Measurements from ENCODE around the gene HJURP.

The HJURP gene

DNA sequence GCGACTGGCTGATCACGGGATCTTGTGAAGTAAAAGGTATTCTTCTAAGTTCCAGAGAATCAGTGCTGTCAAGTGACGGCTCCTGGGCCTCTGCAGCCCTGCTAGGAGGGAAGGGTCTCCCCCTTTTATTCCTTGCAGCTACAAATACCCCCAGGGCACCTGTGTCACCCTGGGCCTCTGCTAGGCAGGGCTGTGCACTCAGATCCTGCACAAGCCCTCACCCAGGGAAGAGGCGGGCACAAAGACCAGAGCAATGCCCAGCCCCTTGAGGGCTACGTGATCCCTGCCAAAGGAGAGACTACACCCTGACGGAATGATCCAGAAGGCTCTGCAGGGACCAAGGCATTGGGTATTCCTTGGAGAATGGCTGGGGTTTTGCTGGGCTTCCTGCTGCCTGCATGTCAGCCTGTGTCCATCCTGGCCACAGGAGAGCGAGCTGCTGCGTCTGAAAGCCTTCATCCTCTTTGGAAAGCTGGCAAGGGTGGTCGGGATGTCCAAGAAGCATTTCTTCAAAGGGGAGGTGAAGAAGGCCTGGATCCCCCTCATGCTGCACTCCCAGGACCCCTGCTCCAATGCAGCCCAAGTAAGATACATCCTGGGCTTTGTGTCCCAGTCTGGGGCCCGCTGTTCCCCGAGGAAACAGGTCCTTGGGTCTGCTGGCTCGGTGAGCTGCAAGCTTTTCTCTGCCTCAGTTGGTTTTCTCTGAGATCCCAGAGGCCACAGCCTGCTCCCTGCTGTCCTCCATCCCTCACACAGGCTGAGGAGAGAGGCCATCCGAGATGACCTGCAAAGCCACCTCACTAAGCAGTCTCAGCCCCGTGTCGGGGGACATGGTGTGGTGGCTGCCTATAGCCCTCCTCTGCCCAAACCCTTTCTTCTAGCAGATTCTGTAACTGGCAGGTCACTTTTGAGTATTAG, 24.9 kb downstream of the HJURP start:
- no peak for DNase-seq

DNA sequence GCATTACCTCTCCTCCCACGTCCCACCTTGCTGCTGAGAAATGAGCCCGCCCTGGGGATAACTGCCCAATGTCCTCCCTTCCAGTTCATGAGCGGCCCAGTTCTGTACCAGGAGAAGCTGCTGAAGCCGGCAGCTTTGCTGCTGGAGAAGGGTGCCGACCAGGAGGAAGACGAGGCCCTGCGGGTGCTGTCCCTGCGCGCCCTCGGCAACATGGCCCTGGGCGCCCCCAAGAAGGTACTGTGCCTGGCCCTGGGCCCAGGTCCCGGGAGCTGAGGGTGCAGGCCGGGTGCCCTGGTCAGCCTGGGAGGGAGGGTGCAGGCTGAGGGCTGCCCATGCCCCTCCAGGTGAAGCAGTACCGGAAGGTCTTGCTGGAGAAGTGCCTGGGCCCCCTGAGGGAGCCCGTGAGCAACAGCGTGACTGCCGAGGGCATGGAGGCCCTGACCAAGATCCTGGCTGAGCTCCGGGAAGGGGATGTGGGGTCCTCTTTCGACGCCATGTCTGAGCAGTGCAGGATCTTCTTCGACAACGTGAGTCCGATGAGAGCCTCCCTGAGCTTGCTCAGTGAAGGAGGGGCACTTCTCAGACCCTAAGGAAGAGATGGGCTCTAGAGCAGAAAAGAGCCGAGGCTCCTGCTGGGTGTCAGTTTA, 25.7 kb downstream of the HJURP start:
- no peak for DNase-seq

DNA sequence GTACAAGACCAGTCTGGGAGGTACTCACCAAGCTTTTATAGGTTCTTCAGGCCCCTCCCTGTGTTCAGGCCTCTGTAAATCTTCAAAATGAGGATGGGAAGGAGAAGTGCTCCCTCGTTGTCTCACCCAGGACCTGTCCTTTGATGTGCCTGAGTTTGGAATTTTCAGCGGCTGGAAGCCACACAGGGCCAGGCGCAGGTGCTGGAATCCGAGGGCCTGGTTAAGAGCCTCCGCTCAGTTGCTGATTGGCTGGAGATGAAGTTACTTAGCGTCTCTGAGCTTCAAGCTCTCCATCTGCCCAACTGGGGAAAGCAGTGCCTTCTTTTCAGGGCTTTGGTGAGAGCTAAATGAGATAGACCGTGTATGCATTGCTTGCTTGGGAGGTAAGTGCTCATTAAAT, 30.0 kb downstream of the HJURP start:
- no peak for DNase-seq

DNA sequence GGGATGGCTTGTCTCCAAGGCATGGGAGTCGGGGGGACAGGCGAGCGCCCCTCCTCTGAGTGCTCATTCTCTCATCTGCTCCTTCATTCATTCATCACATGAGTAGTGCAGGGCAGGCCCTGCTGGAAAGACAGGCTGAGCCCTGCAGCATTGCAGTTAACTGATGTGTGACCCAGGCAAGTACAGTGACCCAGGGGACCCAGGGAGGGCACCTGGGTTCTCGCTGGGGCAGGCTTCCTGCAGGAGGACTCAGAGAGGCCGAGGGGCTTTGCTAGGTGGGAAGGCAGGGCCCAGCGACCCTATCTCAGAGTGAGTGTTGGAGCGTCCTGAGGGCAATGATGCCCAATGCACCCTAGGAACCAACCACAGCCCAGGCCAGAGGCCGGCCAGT, 30.6 kb downstream of the HJURP start:
- no peak for DNase-seq

DNA sequence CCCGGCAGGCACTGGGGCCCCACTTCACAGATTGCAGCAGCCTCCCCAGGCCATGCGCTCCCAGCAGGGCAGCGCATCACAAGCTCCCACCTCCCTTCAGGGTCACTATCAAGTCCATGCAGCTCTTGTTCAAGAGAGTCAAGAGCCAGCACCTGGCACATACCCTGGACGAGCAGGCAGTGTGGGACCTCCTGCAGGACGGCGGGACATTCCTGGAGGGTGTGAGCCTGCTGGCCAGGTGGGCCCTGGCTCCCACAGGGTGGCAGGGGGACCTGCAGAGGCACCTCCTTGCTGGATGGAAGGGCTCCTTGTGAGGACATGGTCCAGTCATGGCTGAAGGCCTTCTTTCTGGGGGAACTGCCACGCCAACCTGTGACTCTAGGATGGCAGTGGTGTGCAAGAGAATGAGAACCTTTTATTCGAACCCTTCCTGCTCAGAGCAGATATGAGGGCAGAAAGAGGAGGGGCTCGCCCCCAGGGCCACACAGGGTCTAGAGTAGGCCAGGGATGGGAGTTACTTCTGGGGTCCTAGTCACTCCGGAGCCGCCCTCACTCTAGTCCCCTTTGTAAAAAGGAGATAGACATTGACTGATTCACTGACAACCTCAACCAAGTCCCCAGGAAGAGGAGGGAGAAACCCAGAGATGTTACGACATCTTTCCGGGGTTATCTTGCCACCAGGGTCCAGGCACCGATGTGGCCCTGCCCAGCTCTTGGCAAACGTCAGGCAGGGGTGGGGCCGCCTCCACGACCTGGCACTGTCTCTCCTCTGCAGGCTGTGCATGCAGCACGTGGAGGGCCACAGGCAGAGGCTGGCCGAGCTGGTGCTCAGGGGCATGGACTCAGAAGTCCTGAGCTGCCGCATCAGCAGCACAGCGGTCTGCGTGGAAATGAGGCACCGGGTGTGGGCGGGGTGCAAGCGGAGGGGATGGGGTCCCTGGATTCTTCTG, 31.3 kb downstream of the HJURP start:
- no peak for DNase-seq

DNA sequence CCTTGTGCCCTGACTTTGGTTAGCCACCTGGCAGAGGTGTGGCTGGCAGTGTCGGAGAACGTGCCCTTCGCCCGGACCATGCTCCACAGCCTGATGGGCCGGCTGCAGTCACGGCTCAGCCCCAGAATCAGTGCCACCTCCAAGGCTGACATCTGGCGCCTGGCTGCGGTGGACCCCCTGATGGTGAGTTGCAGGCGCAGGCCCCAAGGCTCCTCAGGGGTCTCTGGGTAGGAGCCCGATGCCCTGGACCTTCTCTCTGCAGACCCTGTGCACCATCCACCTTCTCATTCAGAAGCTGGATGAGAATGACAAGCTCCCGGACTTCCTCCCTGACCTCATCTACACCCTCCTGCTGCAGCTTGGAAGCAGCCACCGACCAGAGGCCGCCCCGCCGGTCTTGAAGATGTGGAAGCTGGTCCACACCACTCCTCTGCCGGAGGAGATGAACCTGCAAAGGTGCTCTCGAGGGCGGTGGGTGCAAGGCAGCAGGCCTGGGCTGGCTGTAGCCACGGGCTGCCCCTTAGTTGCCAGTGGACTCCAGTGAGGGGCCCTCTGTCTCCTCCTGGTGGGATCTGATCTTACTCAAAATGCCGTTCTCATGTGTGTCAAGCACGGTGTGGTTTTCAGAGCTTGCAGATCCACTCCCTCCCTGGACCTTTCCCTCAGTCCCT, 32.1 kb downstream of the HJURP start:
- no peak for DNase-seq

DNA sequence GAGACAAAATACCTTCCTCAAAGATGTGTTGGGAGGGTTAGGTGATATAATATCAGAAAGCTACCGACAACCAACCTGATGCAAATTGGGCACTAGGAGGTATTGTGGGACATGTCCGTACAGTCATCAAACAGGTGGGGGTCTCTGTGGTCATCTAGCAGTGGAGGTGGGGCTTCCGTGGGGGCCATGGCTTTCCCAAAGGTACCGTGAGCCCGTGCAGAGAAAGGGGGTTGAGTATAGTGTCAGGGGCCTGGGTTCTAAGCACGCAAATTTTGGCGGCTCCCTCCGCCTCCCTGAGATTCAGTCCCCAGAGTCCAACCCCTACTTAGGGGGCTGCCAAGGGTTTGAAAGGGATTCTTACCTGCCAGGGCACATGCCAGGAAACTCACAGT, 32.6 kb downstream of the HJURP start:
- no peak for DNase-seq

DNA sequence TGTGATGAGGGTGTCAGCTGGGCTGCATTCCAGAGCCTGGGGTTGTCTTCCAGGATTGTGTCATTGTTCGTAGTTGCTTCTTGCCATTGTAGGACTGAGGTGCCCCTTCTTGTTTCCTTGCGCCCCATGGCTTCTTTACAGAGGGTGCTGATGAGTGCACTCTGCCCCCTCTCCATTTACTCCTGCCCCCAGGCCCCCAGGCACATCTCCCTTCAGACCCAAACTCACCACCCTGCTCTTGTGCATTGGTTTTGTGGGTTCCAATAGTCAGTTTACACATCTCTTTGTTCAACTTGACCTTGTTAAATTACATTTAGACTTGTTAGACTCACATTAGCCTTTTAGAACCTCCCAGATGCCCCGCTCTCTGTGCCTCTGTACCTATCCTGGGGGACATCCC, 33.1 kb downstream of the HJURP start:
- DNase-seq = no peak

DNA sequence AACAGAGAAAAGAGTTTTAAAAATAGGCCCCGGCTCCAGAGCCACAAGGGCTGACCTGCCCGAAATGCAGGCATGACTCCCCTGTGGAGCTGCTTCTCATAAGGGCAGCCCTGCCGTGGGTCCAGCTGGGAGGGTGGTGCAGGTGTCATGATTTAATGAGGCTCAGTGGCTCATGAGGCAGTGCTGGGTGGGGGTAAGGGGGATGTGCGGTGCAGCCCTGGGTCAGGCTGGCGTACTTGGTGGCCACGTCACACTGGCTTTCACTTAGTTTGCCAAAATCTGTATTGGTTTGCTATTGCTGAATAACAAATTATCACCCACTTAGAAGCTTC, 33.6 kb downstream of the HJURP start:
- no peak for DNase-seq

DNA sequence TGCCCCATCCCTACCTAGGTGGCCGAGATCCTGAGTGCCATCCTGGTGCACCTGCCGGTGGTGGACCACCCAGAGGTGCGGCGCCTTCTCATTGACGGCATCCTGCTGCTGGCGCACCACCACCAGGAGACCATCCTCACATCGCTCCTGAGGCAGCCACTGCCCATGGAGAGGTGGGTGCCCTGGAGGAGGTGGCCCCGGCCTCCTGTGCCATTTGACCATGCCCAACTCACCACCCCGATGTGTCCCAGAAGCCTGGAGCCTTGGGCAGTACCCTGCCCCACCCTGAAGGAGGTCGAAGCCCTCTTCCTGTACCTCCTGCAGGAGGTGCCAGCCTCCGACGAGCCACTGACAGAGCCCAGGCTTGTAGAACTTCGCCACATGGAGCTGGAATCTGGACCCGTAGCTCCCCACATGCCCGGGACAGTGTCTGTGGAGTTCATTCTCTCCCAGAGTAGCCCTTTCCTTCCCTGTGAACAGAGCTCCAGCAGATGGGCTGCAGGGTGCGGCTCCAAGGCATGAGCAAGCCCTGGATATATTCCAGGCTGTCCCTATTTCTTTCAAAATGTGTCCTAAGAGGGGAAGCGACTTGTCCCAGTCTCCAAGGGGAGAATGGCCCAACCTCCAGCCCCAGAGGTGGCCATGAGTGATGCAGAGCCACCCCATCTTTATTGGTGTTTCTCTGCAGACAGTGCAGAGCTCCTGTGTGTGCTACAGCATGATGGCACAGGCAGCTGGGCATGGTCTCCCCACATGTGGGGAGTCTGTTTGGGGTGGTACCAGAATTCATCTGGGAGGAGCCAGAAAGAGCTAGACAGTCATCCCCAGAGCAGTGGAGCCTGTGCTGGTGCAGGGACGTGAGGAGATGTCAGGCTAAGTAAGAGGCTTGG, 34.2 kb downstream of the HJURP start:
- DNase-seq = no peak

DNA sequence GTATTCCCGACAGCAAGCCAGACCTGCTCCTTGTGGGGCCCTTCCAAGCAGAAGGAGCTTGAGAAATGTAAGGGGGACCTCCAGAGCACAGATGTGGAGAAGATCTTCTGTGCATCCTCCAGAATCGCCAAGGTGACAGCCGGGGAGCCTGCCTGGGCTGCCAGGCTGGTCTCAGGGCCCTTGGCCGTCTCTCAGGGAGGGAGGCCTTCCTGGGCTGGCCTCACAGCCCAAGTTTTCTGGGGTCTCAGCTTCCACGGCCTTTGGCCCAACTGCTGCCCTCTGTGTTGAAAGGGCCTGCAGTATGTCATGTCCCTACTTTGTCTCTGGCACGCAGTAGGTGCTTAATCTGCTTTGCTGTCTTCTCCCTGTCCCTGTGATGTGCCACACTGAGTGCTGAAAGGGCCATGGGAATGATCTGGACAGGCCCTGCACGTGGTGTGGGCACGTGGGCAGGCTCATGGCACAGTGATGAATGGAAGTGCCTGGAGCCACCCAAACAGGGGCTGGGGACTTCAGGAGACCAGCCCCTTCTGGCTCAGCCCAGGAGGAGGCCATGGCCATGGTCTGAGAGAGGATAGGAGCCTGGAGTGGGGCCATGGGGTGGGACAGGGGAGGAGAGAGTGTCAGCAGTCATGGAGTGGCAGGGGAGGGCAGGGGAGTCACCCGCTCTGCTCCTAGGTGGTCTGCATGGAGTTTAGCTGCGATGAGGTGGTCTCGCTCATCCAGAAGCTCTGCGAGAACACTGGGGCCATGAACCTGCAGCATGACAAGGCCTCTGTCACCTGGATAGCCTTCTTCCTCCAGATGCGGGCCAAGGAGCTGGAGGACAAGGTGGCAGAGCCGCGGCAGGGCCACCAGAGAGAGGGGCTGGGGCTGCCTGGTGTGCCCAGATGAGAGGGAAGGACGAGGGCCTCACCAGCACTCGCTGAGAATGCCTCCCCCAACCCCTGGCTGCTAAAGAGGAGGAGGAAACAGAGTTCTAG, 35.4 kb downstream of the HJURP start:
- no peak for DNase-seq

DNA sequence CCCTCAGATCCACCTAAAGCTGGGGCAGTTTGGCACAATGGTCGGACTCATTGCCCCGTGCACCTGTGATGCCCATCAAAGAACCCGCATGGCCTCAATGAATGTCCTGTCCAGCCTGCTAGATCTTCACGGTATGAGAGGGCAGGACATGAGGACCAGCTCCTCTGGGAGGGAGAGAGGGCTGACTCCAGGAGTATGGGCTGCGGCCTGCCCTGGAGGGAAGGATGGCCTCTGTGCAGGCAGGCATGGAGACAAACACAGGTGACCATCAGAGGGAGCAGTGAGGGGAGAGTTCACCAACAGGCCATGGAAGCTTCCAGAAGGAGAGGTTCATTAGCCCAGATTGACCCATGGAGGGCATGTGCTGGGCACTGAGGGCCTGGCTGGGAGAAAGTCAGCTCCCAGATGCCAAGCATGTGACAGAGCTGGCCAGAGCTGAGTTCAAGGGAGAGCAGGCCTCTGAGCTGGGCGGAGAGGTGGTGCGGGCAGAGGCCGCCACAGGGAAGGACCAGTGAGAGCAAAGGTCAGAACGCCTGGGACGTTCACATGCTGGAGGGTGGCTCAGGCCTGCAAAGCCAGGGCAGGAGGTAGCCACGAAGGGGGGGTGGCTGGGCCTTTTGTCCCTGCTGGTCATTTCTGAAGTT, 36.2 kb downstream of the HJURP start:
- no peak for DNase-seq

DNA sequence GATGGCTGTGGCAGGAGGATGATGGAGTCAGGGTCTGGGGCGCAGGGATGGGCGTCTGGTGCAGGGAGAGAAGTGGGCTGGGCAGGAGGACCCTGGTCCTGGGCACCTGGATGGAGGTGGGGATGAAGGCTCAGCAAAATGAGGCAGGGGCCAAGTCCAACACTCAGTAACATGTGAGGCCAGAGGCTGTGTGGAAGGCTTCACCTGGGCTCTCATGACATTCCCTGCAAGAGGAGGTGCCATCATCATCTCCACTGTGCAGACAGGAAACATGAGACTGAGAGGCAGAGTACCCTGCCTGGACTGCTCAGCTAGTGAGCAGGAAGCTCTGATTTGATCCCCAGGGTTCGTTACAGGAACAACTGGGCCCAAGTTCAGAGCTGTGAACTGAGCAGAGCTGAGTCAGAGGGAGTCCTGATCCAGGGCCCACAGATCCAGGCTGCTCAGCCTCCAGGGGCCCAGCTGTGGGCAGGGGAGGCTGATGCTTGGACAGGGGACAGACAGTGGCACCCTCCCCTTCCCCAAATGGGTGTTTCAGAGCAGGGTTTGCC, 36.9 kb downstream of the HJURP start:
- no peak for DNase-seq

DNA sequence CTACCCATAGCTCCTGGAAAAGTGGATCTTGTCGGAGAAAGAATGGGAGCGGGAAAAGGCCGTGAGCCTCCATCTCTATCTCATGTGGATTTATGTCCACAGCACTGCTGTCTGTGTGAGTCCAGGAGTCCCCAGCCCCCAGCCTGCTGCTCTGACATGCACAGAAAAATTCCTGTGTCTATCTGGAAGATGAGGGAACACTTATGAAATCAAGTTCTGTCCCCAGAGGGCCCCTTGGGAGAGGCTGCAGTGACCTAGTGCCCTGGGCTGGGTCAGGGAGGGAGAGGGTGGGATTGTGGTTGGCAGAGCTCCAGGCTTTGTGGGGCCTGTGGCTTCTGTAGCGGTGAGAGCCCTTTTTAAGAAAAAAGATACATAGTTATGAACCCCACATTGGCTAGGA, 37.6 kb downstream of the HJURP start:
- no peak for DNase-seq

DNA sequence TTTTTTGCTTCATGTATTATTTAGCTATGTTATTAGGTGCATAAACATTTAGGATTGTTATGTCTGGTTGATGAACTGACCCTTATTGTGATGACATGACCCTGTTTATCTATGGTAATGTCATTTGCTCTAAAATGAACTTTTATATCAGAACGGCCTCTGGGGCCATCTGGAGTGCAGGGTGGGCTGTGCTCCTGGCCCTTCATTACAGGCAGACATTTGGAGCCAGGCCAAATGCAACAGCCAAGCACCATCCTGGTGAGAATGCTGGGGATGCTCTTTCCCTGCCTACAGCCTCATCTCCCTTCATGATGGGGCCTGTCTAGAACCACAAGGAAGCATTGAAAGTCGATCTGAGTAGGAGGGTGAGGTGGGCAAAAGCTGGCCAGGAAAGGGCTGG, 38.0 kb downstream of the HJURP start:
- DNase-seq = no peak

DNA sequence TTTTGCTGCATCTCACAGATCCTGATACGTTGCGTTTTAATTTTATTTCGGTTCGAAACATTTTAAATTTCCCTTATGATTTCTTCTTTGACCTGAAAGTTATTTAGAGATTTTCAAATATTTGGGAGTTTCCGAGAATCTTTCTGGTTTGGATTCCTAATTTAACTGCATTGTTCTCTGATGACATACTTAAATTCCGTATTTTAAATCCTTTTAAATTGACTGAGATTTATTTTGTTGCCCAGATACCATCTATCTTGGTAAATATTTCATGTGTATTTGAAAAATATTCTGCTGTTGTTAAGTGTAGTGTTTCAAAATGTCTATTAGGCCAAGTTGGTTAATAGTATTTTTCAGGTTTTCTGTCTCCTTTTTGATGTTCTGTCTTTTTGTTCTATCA, 38.5 kb downstream of the HJURP start:
- no peak for DNase-seq

DNA sequence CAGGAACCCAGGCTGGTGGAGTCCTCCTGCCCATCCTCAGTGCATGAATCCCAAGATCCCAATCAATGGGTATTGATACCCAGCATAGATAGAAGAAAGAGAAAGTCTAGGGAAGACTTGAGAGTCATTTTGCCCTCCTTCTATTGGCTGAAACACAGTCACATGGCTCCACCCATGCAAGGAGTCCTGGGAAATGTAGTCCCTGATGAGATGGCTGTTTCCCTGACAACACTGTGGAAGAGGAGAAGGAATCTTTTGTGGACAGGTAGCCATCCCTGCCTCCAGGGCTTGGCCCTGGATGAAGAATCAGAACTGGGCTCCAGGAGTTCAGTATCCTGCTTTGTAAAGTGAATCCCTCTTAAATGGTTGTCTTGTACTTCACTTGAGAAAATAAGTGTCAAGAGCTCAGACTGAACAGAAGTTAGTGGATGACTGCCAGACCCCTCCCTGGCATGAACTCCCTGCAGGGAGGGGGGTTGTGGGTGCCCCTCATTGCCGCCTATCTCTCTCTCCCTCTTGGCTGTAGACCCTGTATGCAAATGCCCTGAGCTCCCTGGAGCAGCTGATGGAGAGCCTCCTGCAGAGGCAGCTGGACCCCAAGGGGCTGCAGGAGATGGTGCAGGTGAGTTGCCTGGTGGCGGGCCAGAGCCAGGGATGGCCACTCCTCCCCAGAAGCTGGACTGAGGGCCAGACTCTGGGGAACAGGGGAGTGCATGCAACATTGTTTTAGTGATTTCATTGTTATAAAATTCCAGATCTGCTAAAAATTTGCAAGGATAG, 40.1 kb downstream of the HJURP start:
- no peak for DNase-seq

DNA sequence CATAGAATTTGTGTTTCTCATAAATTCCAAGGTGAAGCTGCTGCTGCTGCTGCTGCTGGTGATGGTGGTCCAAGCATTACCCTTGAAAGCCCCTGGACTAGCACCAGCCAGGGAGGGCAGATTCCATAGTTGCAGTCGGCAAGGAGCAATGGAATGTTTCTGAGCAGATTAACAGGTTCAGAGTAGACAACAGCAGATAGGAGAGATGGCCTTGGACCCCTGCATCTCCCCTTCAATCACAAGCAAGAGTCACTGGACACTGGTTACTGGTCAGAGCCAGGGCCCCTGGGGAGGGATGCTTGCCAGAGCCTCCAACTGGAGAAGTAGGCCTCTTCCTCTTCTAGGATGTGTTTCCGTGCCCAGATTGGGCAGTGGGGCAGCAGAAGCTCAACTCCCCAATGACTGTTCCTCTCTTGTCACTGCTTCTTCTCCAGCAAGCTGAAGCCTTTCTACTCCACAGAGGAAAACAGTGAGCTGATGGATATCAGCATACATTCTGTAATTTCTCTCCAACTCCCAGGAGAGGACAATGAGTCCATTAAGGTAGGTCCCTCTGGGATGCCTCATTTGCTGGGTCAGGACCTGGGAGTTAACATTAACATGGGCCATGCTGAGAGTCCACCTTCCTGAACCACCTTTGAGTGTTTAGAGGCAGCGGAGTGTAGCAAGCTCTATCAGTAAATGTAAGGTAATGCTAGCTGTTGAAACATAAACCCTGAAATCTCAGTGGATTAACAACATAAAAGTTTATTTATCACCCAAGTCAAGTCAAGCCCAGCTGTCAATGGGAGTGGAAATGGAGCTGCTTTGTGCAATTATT, 40.9 kb downstream of the HJURP start:
- DNase-seq = no peak
